Progenitor cell of endocrine pancreas (in vitro differentiated cells): ENCODE results near the gene ROR2. TPM values are rescaled to one million over a fixed set of nuclear protein-coding genes. Genes with fewer than 3 reads are reported as not detected.

Experiments
- DNase-seq: peaks from one replicate; pipeline ENCODE4 v3.0.0; 2021; ENCODE audit warnings: low spot score; ENCODE audit not compliant: unreplicated experiment
- H3K27ac Mint-ChIP-seq: 2 replicates; pipeline ENCODE4 v1.8.0; 2021; ENCODE audit warnings: mild to moderate bottlenecking, moderate library complexity, mixed read lengths
- H3K27me3 Mint-ChIP-seq: 2 replicates; pipeline ENCODE4 v1.8.0; 2021; ENCODE audit warnings: mixed read lengths
- H3K36me3 Mint-ChIP-seq: 2 replicates; pipeline ENCODE4 v1.8.0; 2022; ENCODE audit warnings: mixed read lengths; ENCODE audit not compliant: insufficient read depth
- H3K4me1 Mint-ChIP-seq: 2 replicates; pipeline ENCODE4 v1.8.0; 2021; ENCODE audit warnings: low read depth, mixed read lengths
- H3K4me3 Mint-ChIP-seq: 2 replicates; pipeline ENCODE4 v1.8.0; 2021; ENCODE audit warnings: low read depth, mild to moderate bottlenecking, moderate library complexity, mixed read lengths
- H3K9me3 Mint-ChIP-seq: 2 replicates; pipeline ENCODE4 v1.8.0; 2021; ENCODE audit warnings: low read depth, mixed read lengths
- CTCF ChIP-seq: fragments of 200-600 bp; sonication (generic); IDR thresholded peaks from one replicate; pipeline ENCODE4 v1.5.0; 2021; ENCODE audit warnings: antibody characterized with exemption, mild to moderate bottlenecking; ENCODE audit not compliant: unreplicated experiment
- total RNA-seq: library from RNA; stranded (reverse); gene quantifications from 2 replicates; pipeline ENCODE4 v1.2.1, GENCODE V29; 2021

ROR2 gene
- total RNA-seq, 1 donor from 2014 or later: 23.6 TPM

DNA sequence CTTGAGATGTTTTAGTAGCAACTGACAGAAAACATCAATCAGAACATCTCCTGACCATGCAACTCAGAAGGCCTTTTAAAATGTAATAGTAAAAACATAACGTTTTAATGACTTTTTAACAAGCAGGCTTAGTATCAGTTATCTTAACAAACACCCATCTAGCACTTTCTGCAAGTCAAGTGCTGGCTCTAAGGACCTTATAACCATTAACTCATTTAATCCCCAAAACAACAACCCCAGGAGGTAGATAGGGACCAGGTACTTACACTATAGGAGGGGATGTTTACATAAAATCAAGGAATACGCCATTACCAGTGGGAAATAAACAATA is 41.8 kb downstream of the ROR2 start:
- peaks cover 2% of the 10 kb centered on the region for H3K36me3 Mint-ChIP-seq
- no peak overlapping the region for H3K27ac Mint-ChIP-seq
- H3K4me1 Mint-ChIP-seq: peaks cover 18% of the 10 kb centered on the region
- no peaks in the 10 kb centered on the region for H3K9me3 Mint-ChIP-seq
- no peak for DNase-seq
- H3K4me3 Mint-ChIP-seq: no peak overlapping the region
- H3K27me3 Mint-ChIP-seq: peaks cover 6% of the 10 kb centered on the region
- no peak for TF ChIP-seq CTCF

DNA sequence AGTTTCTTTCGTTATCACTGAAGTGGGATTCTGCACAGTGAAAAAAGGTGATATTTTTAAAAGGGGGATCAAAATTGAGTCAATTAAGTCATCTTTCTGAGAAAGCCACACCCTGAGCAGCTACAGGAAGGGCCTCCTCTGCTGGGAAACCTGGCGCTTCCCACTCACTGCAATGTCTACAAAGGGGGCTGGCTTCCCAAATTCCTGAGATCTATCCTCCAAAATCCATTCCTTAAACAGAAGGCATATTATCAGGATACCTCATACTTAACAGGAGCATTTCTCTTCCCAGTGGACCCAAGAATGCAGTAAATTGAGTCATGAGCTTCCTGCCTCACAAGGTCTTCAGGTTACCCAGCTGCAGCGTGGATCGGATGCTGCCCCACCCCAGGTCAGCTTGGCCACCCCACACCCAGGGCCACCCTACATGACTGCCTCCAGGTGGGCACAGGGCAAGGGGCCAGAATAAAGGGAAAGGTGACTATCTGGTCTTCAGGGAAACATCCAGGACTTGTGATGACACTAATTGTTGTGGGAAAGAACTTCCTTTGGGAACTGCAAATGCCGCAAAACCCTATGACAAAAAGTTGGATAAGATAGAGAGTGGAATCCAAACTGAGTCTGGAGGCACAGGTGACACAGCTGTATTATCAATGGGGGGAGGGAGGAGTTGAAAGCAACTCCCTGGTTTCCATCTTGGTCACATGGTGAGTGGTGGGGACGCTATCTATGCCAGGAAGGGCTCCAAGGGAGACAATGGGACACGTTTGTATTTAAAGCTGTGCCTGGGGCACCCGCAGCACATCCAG is 42.3 kb downstream of the ROR2 start:
- DNase-seq: no peak
- H3K9me3 Mint-ChIP-seq: no peaks in the 10 kb centered on the region
- no peak overlapping the region for H3K4me3 Mint-ChIP-seq
- no peak overlapping the region for H3K27ac Mint-ChIP-seq
- H3K36me3 Mint-ChIP-seq: peaks cover 2% of the 10 kb centered on the region
- peaks cover 6% of the 10 kb centered on the region for H3K27me3 Mint-ChIP-seq
- no peak for TF ChIP-seq CTCF
- H3K4me1 Mint-ChIP-seq: peaks cover 22% of the 10 kb centered on the region

GRCh38 chr9:91905991-91906469 is 44.0 kb downstream of the ROR2 start:
- Mint-ChIP-seq H3K4me3 (no peak overlapping the region), H3K4me1 (peaks cover 37% of the 10 kb centered on the region)

DNA sequence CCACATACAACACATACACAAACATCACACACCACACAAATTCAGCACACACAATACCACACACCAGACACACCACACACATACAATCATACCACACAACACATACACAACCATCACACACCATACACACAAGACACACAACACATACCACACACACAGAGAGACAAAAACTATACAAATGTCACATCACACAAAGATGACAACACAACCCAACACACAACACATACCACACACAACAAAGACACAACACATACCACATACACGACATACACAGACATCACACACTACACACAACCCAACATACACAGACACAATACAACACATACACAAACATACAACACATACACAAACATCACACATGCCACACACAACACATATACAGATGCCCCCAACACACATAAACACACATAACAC is 44.8 kb downstream of the ROR2 start:
- DNase-seq: no peak
- H3K4me1 Mint-ChIP-seq: peaks cover 43% of the 10 kb centered on the region
- no peaks in the 10 kb centered on the region for H3K36me3 Mint-ChIP-seq
- TF ChIP-seq CTCF: no peak
- H3K9me3 Mint-ChIP-seq: no peaks in the 10 kb centered on the region
- no peak overlapping the region for H3K4me3 Mint-ChIP-seq
- peaks cover 6% of the 10 kb centered on the region for H3K27me3 Mint-ChIP-seq
- H3K27ac Mint-ChIP-seq: no peak overlapping the region

More at GRCh38 chr9:91905991-91906469, 44.0 kb downstream of the ROR2 start:
- no peak for DNase-seq
- TF ChIP-seq CTCF: no peak
- Mint-ChIP-seq H3K9me3 (no peaks in the 10 kb centered on the region), H3K27me3 (peaks cover 6% of the 10 kb centered on the region), H3K36me3 (peaks cover under 1% of the 10 kb centered on the region), H3K27ac (no peak overlapping the region)

DNA sequence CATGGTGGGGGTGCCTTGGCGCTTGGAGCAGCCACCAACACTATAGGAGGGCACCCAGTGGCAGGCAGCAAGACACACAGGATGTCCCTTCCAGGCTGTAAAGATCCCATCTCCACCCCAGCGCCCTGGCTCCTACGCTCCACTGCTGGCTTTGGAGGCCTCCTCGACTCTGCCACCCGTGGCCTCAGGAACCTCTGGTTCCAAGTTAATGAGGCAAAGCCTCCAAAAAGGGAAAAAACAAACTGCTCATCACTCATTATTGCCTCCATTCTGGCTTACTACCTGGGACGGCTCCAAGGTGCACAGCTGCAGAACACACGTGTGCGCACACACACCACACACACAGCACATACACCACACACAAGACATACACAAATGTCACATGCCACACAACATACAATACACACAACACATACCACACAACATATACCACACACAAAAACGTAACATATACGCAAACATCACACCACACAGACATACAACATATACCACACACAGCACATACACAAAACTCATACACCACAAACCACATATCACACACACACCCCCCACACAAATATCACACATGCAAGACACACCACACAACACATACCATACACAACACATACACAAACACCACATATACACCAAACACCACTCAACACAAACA is 45.3 kb downstream of the ROR2 start:
- H3K27ac Mint-ChIP-seq: no peak overlapping the region
- peaks cover 6% of the 10 kb centered on the region for H3K27me3 Mint-ChIP-seq
- H3K36me3 Mint-ChIP-seq: no peaks in the 10 kb centered on the region
- H3K9me3 Mint-ChIP-seq: no peaks in the 10 kb centered on the region
- H3K4me3 Mint-ChIP-seq: no peak overlapping the region
- no peak for DNase-seq
- H3K4me1 Mint-ChIP-seq: peaks cover 46% of the 10 kb centered on the region
- no peak for TF ChIP-seq CTCF
